ENCODE data around the gene P4HA2. TPM values are rescaled to one million over a fixed set of nuclear protein-coding genes. Genes with fewer than 3 reads are reported as not detected.

Gene P4HA2
- total and polyA plus RNA-seq, 11 donors = 41.2 to 140 (median 55.7) TPM

DNA sequence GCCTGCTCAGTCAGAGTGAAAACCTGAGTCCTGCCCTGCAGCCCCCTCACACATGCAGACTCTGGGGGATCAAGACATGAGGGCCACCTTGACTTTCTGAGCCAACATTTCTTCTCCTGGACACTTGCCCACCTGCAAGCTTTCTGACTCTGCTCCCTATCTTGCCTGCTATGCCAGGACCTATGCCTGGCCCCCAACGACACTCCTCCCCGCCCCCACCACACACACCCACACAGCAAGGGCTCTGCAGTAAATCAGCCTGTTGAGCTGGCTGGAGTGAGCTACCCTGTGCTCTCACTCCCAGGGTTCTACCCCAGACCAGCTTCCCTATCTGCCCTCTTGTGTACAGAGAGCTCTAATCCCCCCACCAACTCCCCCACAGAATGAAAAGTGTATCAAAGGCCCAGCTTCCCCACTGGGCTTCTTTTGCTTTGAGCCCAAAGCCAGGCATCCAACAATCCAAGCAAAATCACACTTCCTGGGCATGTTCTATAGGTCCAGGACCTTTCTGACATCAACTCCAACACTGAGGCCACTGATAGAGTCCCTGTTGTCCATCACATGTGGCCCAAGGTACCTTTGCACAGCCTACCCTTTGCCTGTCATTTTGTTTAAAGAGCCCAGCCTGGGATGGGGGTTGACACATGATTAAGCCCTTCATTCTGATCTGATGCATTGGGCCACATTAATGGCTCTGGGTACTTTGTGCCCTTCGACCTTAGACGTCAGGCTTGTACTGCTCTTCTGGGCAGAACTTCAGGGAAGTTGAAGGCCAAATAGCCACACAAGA is 37.1 kb upstream of the P4HA2 start:
- no peak overlapping the region for H3K4me3 ChIP-seq
- H3K36me3 ChIP-seq = peaks cover 0 to 16% (median 0%) of the 10 kb centered on the region in 9 donors
- no peaks in the 10 kb centered on the region for H3K27me3 ChIP-seq
- no peak for ATAC-seq
- 74 to 78% (median 75%) methylated on average over 3 to 4 of the region's 4 CpGs for WGBS, 4 donors
- DNase-seq = peak in 1 of 5 donors; percentile 13
- peak overlapping the region in 11 of 12 donors; percentile 6 to 97 (median 63) for H3K27ac ChIP-seq
- TF ChIP-seq, protein P1, sequence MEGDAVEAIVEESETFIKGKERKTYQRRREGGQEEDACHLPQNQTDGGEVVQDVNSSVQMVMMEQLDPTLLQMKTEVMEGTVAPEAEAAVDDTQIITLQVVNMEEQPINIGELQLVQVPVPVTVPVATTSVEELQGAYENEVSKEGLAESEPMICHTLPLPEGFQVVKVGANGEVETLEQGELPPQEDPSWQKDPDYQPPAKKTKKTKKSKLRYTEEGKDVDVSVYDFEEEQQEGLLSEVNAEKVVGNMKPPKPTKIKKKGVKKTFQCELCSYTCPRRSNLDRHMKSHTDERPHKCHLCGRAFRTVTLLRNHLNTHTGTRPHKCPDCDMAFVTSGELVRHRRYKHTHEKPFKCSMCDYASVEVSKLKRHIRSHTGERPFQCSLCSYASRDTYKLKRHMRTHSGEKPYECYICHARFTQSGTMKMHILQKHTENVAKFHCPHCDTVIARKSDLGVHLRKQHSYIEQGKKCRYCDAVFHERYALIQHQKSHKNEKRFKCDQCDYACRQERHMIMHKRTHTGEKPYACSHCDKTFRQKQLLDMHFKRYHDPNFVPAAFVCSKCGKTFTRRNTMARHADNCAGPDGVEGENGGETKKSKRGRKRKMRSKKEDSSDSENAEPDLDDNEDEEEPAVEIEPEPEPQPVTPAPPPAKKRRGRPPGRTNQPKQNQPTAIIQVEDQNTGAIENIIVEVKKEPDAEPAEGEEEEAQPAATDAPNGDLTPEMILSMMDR (IDR thresholded peaks at IDR 0.05) = no peak
- TF ChIP-seq POLR2A (IDR thresholded peaks at IDR 0.05) = no peak
- peaks cover 0 to 64% (median 41%) of the 10 kb centered on the region in 12 donors for H3K4me1 ChIP-seq
- H3K9me3 ChIP-seq = no peaks in the 10 kb centered on the region
- intact Hi-C loops (cut with DNase I) = no loop called here

DNA sequence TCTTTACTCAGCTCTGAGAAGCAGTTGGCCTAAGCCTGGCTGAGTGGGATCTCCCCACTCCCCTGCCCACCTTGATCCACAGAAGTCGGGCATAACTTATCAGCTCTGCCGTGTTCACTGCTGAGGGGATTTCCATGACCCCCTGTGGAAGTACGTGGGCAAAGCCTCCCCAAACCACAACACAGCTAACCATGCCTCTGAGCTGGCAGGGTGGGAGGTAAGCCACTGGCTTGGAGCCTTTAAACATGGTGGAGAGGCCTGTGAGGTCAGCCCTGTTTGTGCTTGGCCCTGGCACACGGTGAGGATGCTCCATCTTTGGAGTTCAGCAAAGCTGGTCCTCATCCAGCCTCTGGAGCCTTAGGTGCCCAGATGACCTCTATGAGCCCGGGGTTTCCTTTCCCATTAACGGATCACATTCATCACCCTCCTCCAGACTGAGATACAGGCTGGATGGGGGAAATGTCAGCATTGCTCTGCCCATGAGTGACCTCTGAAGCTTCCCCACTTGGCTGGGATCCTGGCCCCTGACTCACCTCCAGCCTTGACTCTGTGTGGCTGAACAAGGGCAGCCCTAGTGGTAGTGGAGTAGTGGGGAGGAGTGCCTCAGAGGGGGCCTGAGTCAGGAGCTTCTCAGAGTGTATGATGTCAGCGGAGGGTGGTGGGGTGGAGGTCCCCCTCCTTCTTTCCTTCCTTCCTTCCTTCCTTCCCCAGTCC is 36.1 kb upstream of the P4HA2 start:
- WGBS, 4 donors = 57 to 72% (median 69%) methylated on average over 5 to 7 of the region's 7 CpGs
- TF ChIP-seq, protein P1 (IDR thresholded peaks at IDR 0.05) = no peak
- no peak for TF ChIP-seq POLR2A (IDR thresholded peaks at IDR 0.05)
- Histone ChIP-seq H3K27me3 (no peaks in the 10 kb centered on the region), H3K27ac (peak overlapping the region in 4 of 12 donors; percentile 14 to 97 (median 26)), H3K9me3 (no peaks in the 10 kb centered on the region), H3K4me1 (peaks cover 0 to 74% (median 46%) of the 10 kb centered on the region in 12 donors), H3K4me3 (no peak overlapping the region), H3K36me3 (peaks cover 0 to 16% (median 0%) of the 10 kb centered on the region in 9 donors)
- intact Hi-C loops (cut with DNase I) = no loop called here
- peak in 2 of 5 donors; percentile 21 to 77 for DNase-seq
- ATAC-seq = peak in 2 of 4 donors; percentile 33 to 39

DNA sequence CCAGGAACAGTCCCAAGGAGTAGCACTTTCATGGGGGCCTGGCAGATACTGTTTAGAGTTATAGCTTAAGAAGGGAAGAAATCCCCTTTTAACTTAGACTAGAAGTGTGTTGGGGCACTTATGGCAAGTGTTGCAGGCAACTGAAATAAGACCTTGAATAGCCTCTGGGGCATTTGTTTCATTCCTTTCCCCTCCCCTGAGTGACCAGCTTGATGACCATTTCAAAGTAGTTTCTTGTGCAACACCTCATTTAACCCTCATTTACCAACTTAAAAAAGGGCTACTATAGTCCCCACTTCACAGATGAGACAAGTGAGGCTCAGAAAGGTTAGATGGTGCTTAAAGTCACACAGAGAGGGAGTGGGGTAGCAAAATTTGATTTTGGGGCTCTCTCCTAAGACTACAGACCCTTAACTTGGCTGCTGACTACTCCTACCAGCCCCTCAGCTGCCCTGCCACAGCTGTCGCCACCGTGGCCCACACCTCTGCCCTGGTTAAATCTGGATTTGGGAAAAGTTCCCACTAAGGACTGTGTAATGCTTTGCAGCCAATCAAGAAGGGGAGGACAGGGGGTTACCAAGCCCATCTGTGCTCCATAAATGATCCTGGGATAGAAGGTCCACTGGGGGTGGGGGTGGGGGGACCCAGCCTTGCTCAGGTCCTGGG is 35.4 kb upstream of the P4HA2 start:
- no peak for ATAC-seq
- TF ChIP-seq, protein P1 (IDR thresholded peaks at IDR 0.05) = no peak
- no peak for TF ChIP-seq POLR2A (IDR thresholded peaks at IDR 0.05)

More for the DNA sequence above, 35.4 kb upstream of the P4HA2 start:
- peaks cover 0 to 16% (median 0%) of the 10 kb centered on the region in 9 donors for H3K36me3 ChIP-seq
- no peak overlapping the region for H3K4me3 ChIP-seq
- 94 to 100% (median 97%) methylated on average over 2 of the region's 2 CpGs for WGBS, 4 donors
- peaks cover 0 to 76% (median 50%) of the 10 kb centered on the region in 12 donors for H3K4me1 ChIP-seq
- DNase-seq = no peak
- no peaks in the 10 kb centered on the region for H3K9me3 ChIP-seq
- H3K27ac ChIP-seq = peak overlapping the region in 4 of 12 donors; percentile 14 to 97 (median 26)
- H3K27me3 ChIP-seq = no peaks in the 10 kb centered on the region
- intact Hi-C loops (cut with DNase I) = no loop called here
